Upper lobe of left lung (tissue), 6 donors: Measurements from ENCODE around the gene LIPC. TPM values are rescaled to one million over a fixed set of nuclear protein-coding genes. Genes with fewer than 3 reads are reported as not detected.
A peak's percentile ranks its signal among the peaks of the same experiment; 100 is the strongest.

Experiments used
- ATAC-seq, 2 donors: fragments of 200-7000 bp; cut with Tn5 transposase; one replicate each; pipeline ENCODE4 v1.9.1; 2022; ENCODE audit warnings: mild to moderate bottlenecking in 2 of 2, moderate library complexity in 2 of 2; ENCODE audit not compliant: low FRiP score in 2 of 2
- DNase-seq, 2 donors: peaks; one replicate each; pipeline ENCODE4 v3.0.0-alpha.2; 2019 to 2020
- H3K27ac ChIP-seq, 4 donors: fragments of 200-600 bp; sonication (generic); one replicate each; pipeline ENCODE4 v1.5.1; 2016 to 2019
- H3K27me3 ChIP-seq, 4 donors: fragments of 200-600 bp; sonication (generic); one replicate each; pipeline ENCODE4 v1.5.1; 2017 to 2019
- H3K36me3 ChIP-seq, 4 donors: fragments of 200-600 bp; sonication (generic); one replicate each; pipeline ENCODE4 v1.5.1; 2016 to 2019
- H3K4me1 ChIP-seq, 4 donors: fragments of 200-600 bp; sonication (generic); one replicate each; pipeline ENCODE4 v1.5.1; 2018 to 2019
- H3K4me3 ChIP-seq, 4 donors: fragments of 200-600 bp; sonication (generic); one replicate each; pipeline ENCODE4 v1.5.1; 2017 to 2019; ENCODE audit warnings: mild to moderate bottlenecking in 2 of 4, moderate library complexity in 1 of 4
- H3K9me3 ChIP-seq, 4 donors: fragments of 200-600 bp; sonication (generic); one replicate each; pipeline ENCODE4 v1.5.1; 2018 to 2019
- CTCF ChIP-seq, 6 experiments: fragments of 450-650 bp in 4 of 6; fragments of 200-600 bp in 2 of 6; sonication (generic) in 2 of 6; IDR thresholded peaks; one replicate each; pipeline ENCODE4 v1.5.1; 2016 to 2019; ENCODE audit warnings: antibody characterized with exemption in 6 of 6
- EP300 ChIP-seq, 4 donors: sonication (generic); formaldehyde crosslinking; IDR thresholded peaks; one replicate each; pipeline ENCODE4 v1.5.1; 2017; ENCODE audit warnings: antibody characterized with exemption in 4 of 4, control low read depth in 2 of 4
- POLR2A ChIP-seq, 4 donors: fragments of 450-650 bp; IDR thresholded peaks; one replicate each; pipeline ENCODE4 v1.5.1; 2016 to 2017; ENCODE audit warnings: antibody characterized with exemption in 4 of 4, mild to moderate bottlenecking in 2 of 4
- POLR2AphosphoS5 ChIP-seq, 2 donors: sonication (generic); formaldehyde crosslinking; IDR thresholded peaks; one replicate each; pipeline ENCODE4 v1.5.1; 2017; ENCODE audit warnings: antibody characterized with exemption in 2 of 2
- whole genome bisulfite sequencing, 2 donors: methylation state at CpG; one replicate each; pipeline ENCODE4 v1.1.5; 2017 to 2018; 5-methylcytosine and 5-hydroxymethylcytosine counted together
- total RNA-seq, 6 donors: library from RNA; depleted of rRNA in 4 of 6; stranded (reverse); fragments of >200 nt in 4 of 6; gene quantifications; one replicate each; pipeline versions ENCODE4 v1.1.0 to v1.2.1, GENCODE V29; 2016 to 2021
- donor health status: DM: no; HTN: no; CAD: no; lungs with moderate emphysema.
- donor health status: DM: no; HTN: yes; CAD: no; lungs with severe emphysema.

Gene LIPC
- total RNA-seq, 6 donors from 2014 or later, result 0.40 to 0.89 (median 0.75) TPM; not detected in 2

- no peak for ATAC-seq
- no peaks in the 10 kb centered on the region for H3K27me3 ChIP-seq
- no peaks in the 10 kb centered on the region for H3K36me3 ChIP-seq
- no peak overlapping the region for H3K4me3 ChIP-seq
- WGBS, 2 donors, result 93% methylated on average over 3 to 7 of the region's 7 CpGs
- TF ChIP-seq EP300 (IDR thresholded peaks at IDR 0.05), result no peak
- no peak for TF ChIP-seq POLR2A (IDR thresholded peaks at IDR 0.05)
- TF ChIP-seq CTCF (IDR thresholded peaks at IDR 0.05), result no peak
- no peaks in the 10 kb centered on the region for H3K9me3 ChIP-seq
- H3K4me1 ChIP-seq, result peaks cover 5 to 17% (median 9%) of the 10 kb centered on the region in 4 donors
- no peak overlapping the region for H3K27ac ChIP-seq
- DNase-seq, result no peak
These were observed 117.9 kb downstream of the LIPC start for GRCh38 chr15:58549785-58550074.

- no peaks in the 10 kb centered on the region for H3K27me3 ChIP-seq
These were observed 119.4 kb downstream of the LIPC start for GRCh38 chr15:58551084-58551763.

GRCh38 chr15:58551764-58552504, 120.1 kb downstream of the LIPC start:
- Histone ChIP-seq H3K27ac (peak overlapping the region in 2 of 4 donors; percentile 62 to 77), H3K9me3 (no peaks in the 10 kb centered on the region)

More at GRCh38 chr15:58551084-58551763, 119.4 kb downstream of the LIPC start:
- 78 to 80% methylated on average over 10 of the region's 10 CpGs for WGBS, 2 donors
- peaks cover 5 to 17% (median 9%) of the 10 kb centered on the region in 4 donors for H3K4me1 ChIP-seq
- H3K4me3 ChIP-seq, result no peak overlapping the region
- no peak for ATAC-seq
- DNase-seq, result no peak
- peak overlapping the region in 1 of 4 donors; percentile 62 for H3K27ac ChIP-seq
- H3K9me3 ChIP-seq, result no peaks in the 10 kb centered on the region
- TF ChIP-seq CTCF (IDR thresholded peaks at IDR 0.05) (no peak), POLR2AphosphoS5 (IDR thresholded peaks at IDR 0.05) (no peak), EP300 (IDR thresholded peaks at IDR 0.05) (no peak), POLR2A (IDR thresholded peaks at IDR 0.05) (no peak)
- H3K36me3 ChIP-seq, result no peaks in the 10 kb centered on the region

GRCh38 chr15:58552505-58553364, 120.9 kb downstream of the LIPC start:
- ATAC-seq, result no peak
- Histone ChIP-seq H3K27ac (peak overlapping the region in 2 of 4 donors; percentile 62 to 77), H3K4me1 (peaks cover 5 to 17% (median 9%) of the 10 kb centered on the region in 4 donors)

More at GRCh38 chr15:58551764-58552504, 120.1 kb downstream of the LIPC start:
- peak; percentile 50 to 73 for ATAC-seq
- H3K4me1 ChIP-seq, result peaks cover 5 to 17% (median 9%) of the 10 kb centered on the region in 4 donors
- peak in 1 of 2 donors; percentile 44 for DNase-seq
- TF ChIP-seq POLR2AphosphoS5 (IDR thresholded peaks at IDR 0.05) (no peak), CTCF (IDR thresholded peaks at IDR 0.05) (no peak), EP300 (IDR thresholded peaks at IDR 0.05) (no peak), POLR2A (IDR thresholded peaks at IDR 0.05) (no peak)
- WGBS, 2 donors, result 37 to 56% methylated on average over 23 of the region's 23 CpGs
- peak overlapping the region in 3 of 4 donors; percentile 6 to 34 (median 9) for H3K4me3 ChIP-seq
- H3K27me3 ChIP-seq, result no peaks in the 10 kb centered on the region
- H3K36me3 ChIP-seq, result no peaks in the 10 kb centered on the region

More at GRCh38 chr15:58552505-58553364, 120.9 kb downstream of the LIPC start:
- H3K4me3 ChIP-seq, result peak overlapping the region in 3 of 4 donors; percentile 6 to 34 (median 9)
- H3K36me3 ChIP-seq, result no peaks in the 10 kb centered on the region
- peak in 1 of 2 donors; percentile 38 for DNase-seq
- no peaks in the 10 kb centered on the region for H3K27me3 ChIP-seq
- TF ChIP-seq POLR2AphosphoS5 (IDR thresholded peaks at IDR 0.05), result no peak
- TF ChIP-seq EP300 (IDR thresholded peaks at IDR 0.05), result no peak
- TF ChIP-seq POLR2A (IDR thresholded peaks at IDR 0.05), result no peak
- no peak for TF ChIP-seq CTCF (IDR thresholded peaks at IDR 0.05)
- 81 to 83% methylated on average over 15 to 24 of the region's 24 CpGs for WGBS, 2 donors
- no peaks in the 10 kb centered on the region for H3K9me3 ChIP-seq
